ENCODE measurements around the gene ERGIC1.

- no peak for TF ChIP-seq CTCF (IDR thresholded peaks at IDR 0.05; ENCODE audit: insufficient read depth, low read length, poor library complexity, severe bottlenecking)
- TF ChIP-seq EZH2phosphoT487 (conservative IDR thresholded peaks at IDR 0.05; ENCODE audit: low read length): no peak
These were observed 37.9 kb downstream of the ERGIC1 start for GRCh38 chr5:172871982-172872381.
